Measurements from ENCODE around the gene DGAT2.

Gene DGAT2

GRCh38 chr11:75763846-75764245 is 4.7 kb upstream of the DGAT2 start:
- ChIA-PET POLR2A (ENCODE audit: low non-redundant PET) (interaction anchor here (0.6 kb wide), 1 partner anchor 523 kb away, joined by 3 read pairs; no protein-coding TSS in a partner anchor), CTCF (interaction anchor here (0.5 to 0.6 kb wide), 2 partner anchors 17 to 696 kb away, joined by 3 read pairs; no protein-coding TSS in a partner anchor)
- no peak for DNase-seq (ENCODE audit: low spot score)
- no peak for TF ChIP-seq CTCF (conservative IDR thresholded peaks at IDR 0.05; ENCODE audit: low read depth)
- H3K27ac ChIP-seq, result no peak overlapping the region

- CTCF ChIA-PET, result interaction anchor here (0.6 kb wide), 1 partner anchor 514 kb away, joined by 3 read pairs; no protein-coding TSS in a partner anchor
- no peak for TF ChIP-seq CTCF (conservative IDR thresholded peaks at IDR 0.05; ENCODE audit: low read depth)
- H3K27ac ChIP-seq, result no peak overlapping the region
- DNase-seq (ENCODE audit: low spot score), result no peak
- POLR2A ChIA-PET (ENCODE audit: low non-redundant PET), result no interaction called here
These were observed 3.5 kb upstream of the DGAT2 start for GRCh38 chr11:75765116-75765515.

GRCh38 chr11:75766443-75767227 is 1.9 kb upstream of the DGAT2 start:
- H3K27ac ChIP-seq, result no peak overlapping the region
- no peak for TF ChIP-seq CTCF (conservative IDR thresholded peaks at IDR 0.05; ENCODE audit: low read depth)
- CTCF ChIA-PET, result no interaction called here
- POLR2A ChIA-PET (ENCODE audit: low non-redundant PET), result no interaction called here
- no peak for DNase-seq (ENCODE audit: low spot score)

GRCh38 chr11:75767228-75767572 is 1.4 kb upstream of the DGAT2 start:
- no peak for DNase-seq (ENCODE audit: low spot score)
- POLR2A ChIA-PET (ENCODE audit: low non-redundant PET), result no interaction called here
- CTCF ChIA-PET, result no interaction called here
- TF ChIP-seq CTCF (conservative IDR thresholded peaks at IDR 0.05; ENCODE audit: low read depth), result no peak
- no peak overlapping the region for H3K27ac ChIP-seq

- no peak overlapping the region; the same call in 1 of the 2 replicates for H3K27ac ChIP-seq
- ChIA-PET POLR2A (ENCODE audit: low non-redundant PET) (no interaction called here), CTCF (interaction anchor here (0.6 kb wide), 1 partner anchor 16 kb away, joined by 5 read pairs; no protein-coding TSS in a partner anchor)
- TF ChIP-seq CTCF (conservative IDR thresholded peaks at IDR 0.05; ENCODE audit: low read depth), result no peak
- no peak for DNase-seq (ENCODE audit: low spot score)
These were observed 826 bp upstream of the DGAT2 start for GRCh38 chr11:75767793-75768111.

- peak; percentile 6 for DNase-seq (ENCODE audit: low spot score)
- TF ChIP-seq CTCF (conservative IDR thresholded peaks at IDR 0.05; ENCODE audit: low read depth), result no peak
- ChIA-PET CTCF (interaction anchor here (0.6 to 1.3 kb wide), 3 partner anchors 9 to 63 kb away, joined by 3 to 5 read pairs (median 4); no protein-coding TSS in a partner anchor), POLR2A (ENCODE audit: low non-redundant PET) (no interaction called here)
- H3K27ac ChIP-seq, result peak overlapping the region; percentile 44
These were observed 562 bp downstream of the DGAT2 start for GRCh38 chr11:75768909-75769771.
